HG02981 (cell line): ENCODE results near the gene PBRM1.

Experiments
- ATAC-seq: cut with Tn5 transposase; IDR thresholded peaks from one replicate; pipeline ENCODE4 v1.9.1; 2021; ENCODE audit warnings: mild to moderate bottlenecking, moderate library complexity; ENCODE audit not compliant: unreplicated experiment

The PBRM1 gene

GRCh38 chr3:52512727-52513126 lies 173.0 kb downstream of the PBRM1 start:
- ATAC-seq = no peak

GRCh38 chr3:52512105-52512504 lies 173.6 kb downstream of the PBRM1 start:
- no peak for ATAC-seq

- no peak for ATAC-seq
Observed at GRCh38 chr3:52511509-52511908, 174.2 kb downstream of the PBRM1 start.

- no peak for ATAC-seq
Observed at GRCh38 chr3:52509753-52510328, 175.9 kb downstream of the PBRM1 start.

- ATAC-seq = no peak
Observed at GRCh38 chr3:52507359-52507758, 178.4 kb downstream of the PBRM1 start.

GRCh38 chr3:52506266-52506966 lies 179.3 kb downstream of the PBRM1 start:
- no peak for ATAC-seq

- no peak for ATAC-seq
Observed at GRCh38 chr3:52504977-52505376, 180.7 kb downstream of the PBRM1 start.

GRCh38 chr3:52503788-52504424 lies 181.8 kb downstream of the PBRM1 start:
- ATAC-seq = no peak

GRCh38 chr3:52502808-52503350 lies 182.8 kb downstream of the PBRM1 start:
- ATAC-seq = no peak

GRCh38 chr3:52502001-52502400 lies 183.7 kb downstream of the PBRM1 start:
- ATAC-seq = no peak

- no peak for ATAC-seq
Observed at GRCh38 chr3:52501046-52501445, 184.7 kb downstream of the PBRM1 start.

- no peak for ATAC-seq
Observed at GRCh38 chr3:52498137-52499054, 187.3 kb downstream of the PBRM1 start.

- no peak for ATAC-seq
Observed at GRCh38 chr3:52495777-52496602, 189.7 kb downstream of the PBRM1 start.
